HCT116 (cell line): Measurements from ENCODE around the gene KANK4. TPM values are rescaled to one million over a fixed set of nuclear protein-coding genes. Genes with fewer than 3 reads are reported as not detected.

Experiments used
- ATAC-seq: fragments of 200-7000 bp; cut with Tn5 transposase; 2 replicates; pipeline ENCODE4 v1.9.1; 2020; ENCODE audit warnings: mild to moderate bottlenecking, moderate library complexity
- BruUV-seq: library from RNA; stranded (reverse); fragments of 400-500 nt; replicated peaks from 2 replicates; lab custom pipeline; 2021; lab: Mats Ljungman, UMichigan
- CTCF ChIA-PET: fragments of 300-600 bp; sonication (Branson Sonifier 250); formaldehyde crosslinking; loops from one replicate; lab custom pipeline; 2021; ENCODE audit warnings: antibody characterized with exemption; lab: Charles Lee
- POLR2A ChIA-PET: fragments of 300-600, 350-600 bp; sonication (Branson Sonifier 250); formaldehyde crosslinking; loops from one replicate; lab custom pipeline; 2021; ENCODE audit warnings: antibody characterized with exemption; lab: Charles Lee
- RAD21 ChIA-PET, 2 experiments: fragments of 300-600 bp; sonication (Branson Sonifier 250); formaldehyde crosslinking; loops; one replicate each; lab custom pipeline; 2023; ENCODE audit warnings: low total read pairs in 2 of 2; ENCODE audit not compliant: uncharacterized antibody in 2 of 2, unreplicated experiment in 2 of 2, low non-redundant PET in 1 of 2; lab: Charles Lee
- DNase-seq: peaks from one replicate; pipeline ENCODE4 v3.0.0-alpha.2; 2010; ENCODE audit warnings: low read depth, low spot score
- H2AFZ ChIP-seq: fragments of 200-600 bp; shearing (Covaris generic), sonication (generic); 2 replicates; pipeline ENCODE4 v1.6.1; 2017; ENCODE audit warnings: low read depth, mixed run types, mixed read lengths, antibody characterized with exemption, low read length; ENCODE audit not compliant: poor library complexity, severe bottlenecking
- H3K27ac ChIP-seq: 2 replicates; pipeline ENCODE4 v1.5.1; 2012; ENCODE audit warnings: low read depth, low read length
- H3K27me3 ChIP-seq: fragments of 200-600 bp; sonication (generic); 2 replicates; pipeline ENCODE4 v1.6.1; 2016; ENCODE audit warnings: mixed run types, low read length, mixed read lengths; ENCODE audit not compliant: insufficient read depth
- H3K36me3 ChIP-seq, 2 experiments: fragments of 200-500 bp in 1 of 2; fragments of 200-600 bp in 1 of 2; sonication (Bioruptor generic) in 1 of 2; sonication (generic) in 1 of 2; 2 replicates each; pipeline versions ENCODE4 v1.5.1 to v1.6.1; 2014 to 2016; ENCODE audit warnings: low read length in 2 of 2, inconsistent platforms in 1 of 2, mixed read lengths in 1 of 2, mixed run types in 1 of 2; ENCODE audit not compliant: insufficient read depth in 2 of 2, control insufficient read depth in 1 of 2
- H3K4me1 ChIP-seq, 2 experiments: fragments of 200-600 bp in 1 of 2; sonication (generic) in 1 of 2; 2 replicates each; pipeline versions ENCODE4 v1.5.1 to v1.6.1; 2012 to 2017; ENCODE audit warnings: low read length in 2 of 2, inconsistent platforms in 1 of 2, mild to moderate bottlenecking in 1 of 2, mixed read lengths in 1 of 2, mixed run types in 1 of 2, moderate library complexity in 1 of 2; ENCODE audit not compliant: insufficient read depth in 2 of 2, control insufficient read depth in 1 of 2
- H3K4me2 ChIP-seq: fragments of 200-600 bp; sonication (generic); 2 replicates; pipeline ENCODE4 v1.6.1; 2017; ENCODE audit warnings: mixed run types, low read length, mixed read lengths
- H3K4me3 ChIP-seq, 2 experiments: fragments of 200-600 bp in 1 of 2; sonication (generic) in 1 of 2; replicated peaks in 1 of 2; 2 replicates each; pipeline ENCODE4 v1.5.1; 2011 to 2016; ENCODE audit warnings: low read length in 2 of 2, control low read depth in 1 of 2, low read depth in 1 of 2, mild to moderate bottlenecking in 1 of 2, mixed read lengths in 1 of 2, mixed run types in 1 of 2
- H3K79me2 ChIP-seq: fragments of 200-600 bp; sonication (generic); 2 replicates; pipeline ENCODE4 v1.6.1; 2017; ENCODE audit warnings: mild to moderate bottlenecking, mixed run types, low read length, moderate library complexity, mixed read lengths; ENCODE audit not compliant: insufficient read depth
- H3K9ac ChIP-seq: fragments of 200-600 bp; sonication (generic); 2 replicates; pipeline ENCODE4 v1.6.1; 2016; ENCODE audit warnings: low read length, mixed read lengths
- H3K9me2 ChIP-seq: fragments of 200-600 bp; sonication (generic), shearing (Covaris generic); 2 replicates; pipeline ENCODE4 v1.6.1; 2017; ENCODE audit warnings: mixed run types, mild to moderate bottlenecking, moderate library complexity; ENCODE audit not compliant: insufficient read depth
- H3K9me3 ChIP-seq, 2 experiments: fragments of 200-500 bp in 1 of 2; fragments of 200-600 bp in 1 of 2; sonication (Bioruptor generic) in 1 of 2; sonication (generic) in 1 of 2; 2 replicates each; pipeline ENCODE4 v1.6.1; 2014 to 2017; ENCODE audit warnings: low read length in 2 of 2, mixed read lengths in 2 of 2, inconsistent platforms in 1 of 2, low read depth in 1 of 2, mild to moderate bottlenecking in 1 of 2, mixed run types in 1 of 2, moderate library complexity in 1 of 2; ENCODE audit not compliant: control insufficient read depth in 1 of 2, insufficient read depth in 1 of 2
- H4K20me1 ChIP-seq: fragments of 200-600 bp; sonication (generic), shearing (Covaris generic); 2 replicates; pipeline ENCODE4 v1.6.1; 2017; ENCODE audit warnings: mixed run types, mild to moderate bottlenecking, moderate library complexity; ENCODE audit not compliant: insufficient read depth
- ATF3 ChIP-seq: IDR thresholded peaks from 2 replicates; pipeline ENCODE4 v1.6.1; 2012
- CEBPB ChIP-seq: IDR thresholded peaks from 2 replicates; pipeline ENCODE4 v1.6.1; 2012; ENCODE audit warnings: low read depth
- EZH2phosphoT487 ChIP-seq: fragments of 200-600 bp; IDR thresholded peaks from 2 replicates; pipeline ENCODE4 v1.6.1; 2018; ENCODE audit warnings: antibody characterized with exemption, borderline replicate concordance
- FOSL1 ChIP-seq: IDR thresholded peaks from 2 replicates; pipeline ENCODE4 v1.6.1; 2012; ENCODE audit warnings: low read depth
- MAX ChIP-seq: IDR thresholded peaks from 2 replicates; pipeline ENCODE4 v1.6.1; 2012
- POLR2A ChIP-seq: IDR thresholded peaks from 2 replicates; pipeline ENCODE4 v1.7.0; 2011; ENCODE audit warnings: borderline replicate concordance; ENCODE audit not compliant: insufficient read depth, insufficient read length; ENCODE audit errors: extremely low read depth
- RAD21 ChIP-seq: IDR thresholded peaks from 2 replicates; pipeline ENCODE4 v1.6.1; 2012; ENCODE audit warnings: low read depth, mild to moderate bottlenecking
- SP1 ChIP-seq: IDR thresholded peaks from 2 replicates; pipeline ENCODE4 v1.6.1; 2012; ENCODE audit warnings: low read depth
- SRF ChIP-seq: IDR thresholded peaks from 2 replicates; pipeline ENCODE4 v1.6.1; 2012; ENCODE audit warnings: low read depth
- YY1 ChIP-seq: IDR thresholded peaks from 2 replicates; pipeline ENCODE4 v1.6.1; 2011; ENCODE audit warnings: low read length, low read depth, moderate library complexity, mild to moderate bottlenecking; ENCODE audit not compliant: insufficient replicate concordance; ENCODE audit errors: extremely low read depth
- intact Hi-C: fragments of 100-400 bp; cut with micrococcal nuclease; formaldehyde crosslinking; loops from 2 replicates; pipeline ENCODE4 v1.10.0; 2022
- total RNA-seq: library from RNA; stranded (reverse); gene quantifications from one replicate; pipeline ENCODE4 v1.2.1, GENCODE V29; 2021; ENCODE audit not compliant: unreplicated experiment
- TF ChIP-seq, protein P1 (sequence below): IDR thresholded peaks from 2 replicates; pipeline ENCODE4 v1.6.1; 2012; ENCODE audit warnings: low read depth

The KANK4 gene
- total RNA-seq, 1 experiment from 2014 or later = not detected

DNA sequence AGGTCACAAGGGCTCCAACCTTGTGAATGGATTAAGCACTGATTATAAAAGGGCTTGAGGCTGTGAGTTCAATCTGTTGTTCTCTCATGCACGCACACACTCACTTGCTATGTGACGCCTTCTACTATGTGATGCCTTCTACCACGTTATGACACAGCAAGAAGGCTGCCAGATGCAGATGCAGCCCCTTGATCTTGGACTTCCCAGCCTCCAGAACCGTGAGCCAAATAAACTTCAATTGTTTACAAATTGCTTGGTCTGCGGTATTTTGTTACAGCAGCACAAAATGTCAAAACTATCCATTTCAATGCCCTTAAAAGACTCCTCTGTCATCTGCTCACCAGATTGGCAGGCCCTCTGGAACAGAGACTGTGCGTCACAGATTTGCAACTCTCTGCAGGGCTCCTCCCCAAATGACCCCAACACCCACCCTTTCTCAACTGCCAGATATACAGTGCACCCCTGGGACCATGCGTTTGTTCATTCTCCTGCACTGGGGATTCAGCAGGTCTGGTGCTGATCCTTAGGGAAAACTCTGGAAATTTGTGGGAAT lies 47.8 kb upstream of the KANK4 start (continued):
- TF ChIP-seq, protein P1, sequence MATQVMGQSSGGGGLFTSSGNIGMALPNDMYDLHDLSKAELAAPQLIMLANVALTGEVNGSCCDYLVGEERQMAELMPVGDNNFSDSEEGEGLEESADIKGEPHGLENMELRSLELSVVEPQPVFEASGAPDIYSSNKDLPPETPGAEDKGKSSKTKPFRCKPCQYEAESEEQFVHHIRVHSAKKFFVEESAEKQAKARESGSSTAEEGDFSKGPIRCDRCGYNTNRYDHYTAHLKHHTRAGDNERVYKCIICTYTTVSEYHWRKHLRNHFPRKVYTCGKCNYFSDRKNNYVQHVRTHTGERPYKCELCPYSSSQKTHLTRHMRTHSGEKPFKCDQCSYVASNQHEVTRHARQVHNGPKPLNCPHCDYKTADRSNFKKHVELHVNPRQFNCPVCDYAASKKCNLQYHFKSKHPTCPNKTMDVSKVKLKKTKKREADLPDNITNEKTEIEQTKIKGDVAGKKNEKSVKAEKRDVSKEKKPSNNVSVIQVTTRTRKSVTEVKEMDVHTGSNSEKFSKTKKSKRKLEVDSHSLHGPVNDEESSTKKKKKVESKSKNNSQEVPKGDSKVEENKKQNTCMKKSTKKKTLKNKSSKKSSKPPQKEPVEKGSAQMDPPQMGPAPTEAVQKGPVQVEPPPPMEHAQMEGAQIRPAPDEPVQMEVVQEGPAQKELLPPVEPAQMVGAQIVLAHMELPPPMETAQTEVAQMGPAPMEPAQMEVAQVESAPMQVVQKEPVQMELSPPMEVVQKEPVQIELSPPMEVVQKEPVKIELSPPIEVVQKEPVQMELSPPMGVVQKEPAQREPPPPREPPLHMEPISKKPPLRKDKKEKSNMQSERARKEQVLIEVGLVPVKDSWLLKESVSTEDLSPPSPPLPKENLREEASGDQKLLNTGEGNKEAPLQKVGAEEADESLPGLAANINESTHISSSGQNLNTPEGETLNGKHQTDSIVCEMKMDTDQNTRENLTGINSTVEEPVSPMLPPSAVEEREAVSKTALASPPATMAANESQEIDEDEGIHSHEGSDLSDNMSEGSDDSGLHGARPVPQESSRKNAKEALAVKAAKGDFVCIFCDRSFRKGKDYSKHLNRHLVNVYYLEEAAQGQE = no peak
- TF ChIP-seq ATF3 = no peak

- Histone ChIP-seq H4K20me1 (no peaks in the 10 kb centered on the region), H3K9me2 (no peaks in the 10 kb centered on the region), H3K27ac (no peak overlapping the region), H3K4me3 (no peak overlapping the region), H3K27me3 (no peaks in the 10 kb centered on the region), H3K4me1 (no peaks in the 10 kb centered on the region), H3K9me3 (no peaks in the 10 kb centered on the region), H2AFZ (no peak overlapping the region), H3K4me2 (no peak overlapping the region), H3K9ac (no peak overlapping the region), H3K36me3 (no peaks in the 10 kb centered on the region), H3K79me2 (no peaks in the 10 kb centered on the region)
- DNase-seq = no peak
- ChIA-PET CTCF (no interaction called here), RAD21 (no interaction called here), POLR2A (no interaction called here)
- no TSS peak for BruUV-seq
- no peak for ATAC-seq
- TF ChIP-seq EZH2phosphoT487 (no peak), SP1 (no peak), CEBPB (no peak), SRF (no peak), RAD21 (no peak), YY1 (no peak), POLR2A (no peak), MAX (no peak), FOSL1 (no peak)
- TF ChIP-seq, protein P1 = no peak
- intact Hi-C loops = no loop called here
Measured at GRCh38 chr1:62364721-62365120, 45.5 kb upstream of the KANK4 start.
